H1 (cell line): Measurements from ENCODE around the gene CLEC19A. TPM values are rescaled to one million over a fixed set of nuclear protein-coding genes. Genes with fewer than 3 reads are reported as not detected.

ENCODE experiments used
- CTCF ChIA-PET: fragments of 300-600 bp; sonication (Branson Sonifier 250); formaldehyde crosslinking; loops from one replicate; lab custom pipeline; 2021; ENCODE audit not compliant: partially characterized antibody; lab: Charles Lee
- POLR2A ChIA-PET: fragments of 300-600 bp; sonication (Branson Sonifier 250); formaldehyde crosslinking; loops from one replicate; lab custom pipeline; 2021; ENCODE audit warnings: inconsistent platforms; ENCODE audit not compliant: partially characterized antibody; lab: Charles Lee
- DNase-seq, 2 experiments: peaks; one replicate each; pipeline versions ENCODE4 v3.0.0 to v3.0.0-alpha.2; 2010 to 2022; ENCODE audit warnings: low spot score in 2 of 2, low read depth in 1 of 2, mixed read lengths in 1 of 2
- FAIRE-seq: peaks from 2 replicates; lab custom pipeline; 2011; peaks lifted over from hg19 to GRCh38; lab: Jason Lieb, UNC
- H2AFZ ChIP-seq: 2 replicates; pipeline ENCODE4 v1.8.1; 2012; ENCODE audit warnings: low read length, inconsistent platforms
- H2AK5ac ChIP-seq: 2 replicates; pipeline ENCODE4 v1.6.1; 2013; ENCODE audit warnings: low read depth, low read length
- H2BK120ac ChIP-seq: replicated peaks from 2 replicates; pipeline ENCODE3; 2013; ENCODE audit warnings: low read depth, low read length, inconsistent platforms
- H2BK12ac ChIP-seq: 2 replicates; pipeline ENCODE4 v1.6.1; 2013; ENCODE audit warnings: low read depth, low read length
- H2BK15ac ChIP-seq: 2 replicates; pipeline ENCODE4 v1.6.1; 2013; ENCODE audit warnings: low read length
- H2BK20ac ChIP-seq: 2 replicates; pipeline ENCODE4 v1.6.1; 2013; ENCODE audit warnings: low read length
- H2BK5ac ChIP-seq: 2 replicates; pipeline ENCODE4 v1.6.1; 2013; ENCODE audit warnings: low read depth, low read length
- H3K14ac ChIP-seq: 2 replicates; pipeline ENCODE4 v1.6.1; 2013; ENCODE audit warnings: inconsistent platforms; ENCODE audit not compliant: insufficient read length
- H3K18ac ChIP-seq: 2 replicates; pipeline ENCODE4 v1.6.1; 2013; ENCODE audit warnings: low read length; ENCODE audit errors: extremely low read depth
- H3K23ac ChIP-seq: 2 replicates; pipeline ENCODE4 v1.6.1; 2013; ENCODE audit warnings: inconsistent platforms; ENCODE audit not compliant: insufficient read length
- H3K23me2 ChIP-seq: 2 replicates; pipeline ENCODE4 v1.6.1; 2013; ENCODE audit warnings: low read depth, low read length
- H3K27ac ChIP-seq: 2 replicates; pipeline ENCODE4 v1.6.1; 2011; ENCODE audit warnings: low read depth, low read length, inconsistent platforms
- H3K27me3 ChIP-seq, 4 experiments: replicated peaks in 1 of 4; 1 replicate in 1 of 4; 2 replicates in 3 of 4; pipeline versions ENCODE4 v1.6.1 to v1.8.1; 2011 to 2013; ENCODE audit warnings: low read length in 3 of 4, mild to moderate bottlenecking in 3 of 4, inconsistent platforms in 2 of 4, mixed read lengths in 2 of 4, moderate library complexity in 1 of 4; ENCODE audit not compliant: control insufficient read depth in 3 of 4, insufficient read depth in 3 of 4; ENCODE audit errors: extremely low read depth in 1 of 4
- H3K36me3 ChIP-seq, 4 experiments: 2 replicates each; pipeline versions ENCODE4 v1.6.1 to v1.8.1; 2011 to 2013; ENCODE audit warnings: mild to moderate bottlenecking in 4 of 4, low read length in 3 of 4, moderate library complexity in 2 of 4, control low read depth in 1 of 4, inconsistent platforms in 1 of 4; ENCODE audit not compliant: insufficient read depth in 4 of 4, control insufficient read depth in 2 of 4
- H3K4ac ChIP-seq: replicated peaks from 2 replicates; pipeline ENCODE3; 2013; ENCODE audit warnings: low read length, low read depth, mixed read lengths, inconsistent platforms; ENCODE audit not compliant: insufficient read length
- H3K4me1 ChIP-seq, 4 experiments: replicated peaks in 1 of 4; 1 replicate in 1 of 4; 2 replicates in 3 of 4; pipeline versions ENCODE4 v1.6.1 to v1.8.1; 2011 to 2013; ENCODE audit warnings: low read length in 3 of 4, inconsistent platforms in 2 of 4, mixed read lengths in 1 of 4; ENCODE audit not compliant: insufficient read depth in 4 of 4, control insufficient read depth in 3 of 4
- H3K4me2 ChIP-seq, 2 experiments: 2 replicates each; pipeline versions ENCODE4 v1.6.1 to v1.8.1; 2011 to 2013; ENCODE audit warnings: low read depth in 2 of 2, low read length in 2 of 2, control low read depth in 1 of 2, inconsistent platforms in 1 of 2, mild to moderate bottlenecking in 1 of 2; ENCODE audit not compliant: insufficient read depth in 1 of 2
- H3K4me3 ChIP-seq, 4 experiments: fragments of 200-600, 300-600 bp in 1 of 4; sonication (generic), shearing (Covaris generic), sonication (Bioruptor Twin) in 1 of 4; 2 replicates each; pipeline versions ENCODE4 v1.5.1 to v1.8.1; 2011 to 2016; ENCODE audit warnings: low read length in 4 of 4, low read depth in 3 of 4, control low read depth in 2 of 4, inconsistent platforms in 2 of 4, mild to moderate bottlenecking in 2 of 4, mixed read lengths in 1 of 4, moderate library complexity in 1 of 4; ENCODE audit not compliant: insufficient read depth in 2 of 4; ENCODE audit errors: extremely low read depth in 1 of 4
- H3K56ac ChIP-seq: replicated peaks from 2 replicates; pipeline ENCODE3; 2013; ENCODE audit warnings: low read depth, mild to moderate bottlenecking, mixed read lengths, low read length, inconsistent platforms; ENCODE audit not compliant: insufficient read length
- H3K79me1 ChIP-seq: 2 replicates; pipeline ENCODE4 v1.6.1; 2013; ENCODE audit warnings: low read depth, low read length, control low read depth
- H3K79me2 ChIP-seq, 2 experiments: 2 replicates each; pipeline versions ENCODE4 v1.6.1 to v1.8.1; 2012 to 2013; ENCODE audit warnings: low read length in 2 of 2, mild to moderate bottlenecking in 2 of 2, inconsistent platforms in 1 of 2; ENCODE audit not compliant: insufficient read depth in 2 of 2, control insufficient read depth in 1 of 2
- H3K9ac ChIP-seq, 4 experiments: replicated peaks in 1 of 4; 1 replicate in 1 of 4; 2 replicates in 3 of 4; pipeline versions ENCODE4 v1.6.1 to v1.8.1; 2011 to 2013; ENCODE audit warnings: low read depth in 3 of 4, low read length in 3 of 4, control low read depth in 2 of 4, mild to moderate bottlenecking in 2 of 4, moderate library complexity in 2 of 4, inconsistent platforms in 1 of 4; ENCODE audit errors: extremely low read depth in 1 of 4
- H3K9me3 ChIP-seq, 2 experiments: 2 replicates each; pipeline versions ENCODE4 v1.6.1 to v1.8.1; 2012 to 2013; ENCODE audit warnings: mild to moderate bottlenecking in 2 of 2, moderate library complexity in 2 of 2, control low read depth in 1 of 2, inconsistent platforms in 1 of 2, low read depth in 1 of 2, low read length in 1 of 2, mixed read lengths in 1 of 2; ENCODE audit not compliant: insufficient read depth in 2 of 2
- H4K20me1 ChIP-seq, 2 experiments: replicated peaks in 1 of 2; 2 replicates each; pipeline versions ENCODE3 to v1.8.1; 2011 to 2013; ENCODE audit warnings: inconsistent platforms in 2 of 2, low read length in 2 of 2, mild to moderate bottlenecking in 1 of 2; ENCODE audit not compliant: insufficient read depth in 2 of 2, control insufficient read depth in 1 of 2
- H4K5ac ChIP-seq: 2 replicates; pipeline ENCODE4 v1.6.1; 2013; ENCODE audit warnings: low read length, low read depth, mixed read lengths, inconsistent platforms; ENCODE audit not compliant: insufficient read length
- H4K8ac ChIP-seq: 2 replicates; pipeline ENCODE4 v1.8.0; 2013; ENCODE audit warnings: mild to moderate bottlenecking, moderate library complexity, low read length, inconsistent platforms; ENCODE audit not compliant: insufficient read depth; ENCODE audit errors: extremely low read depth
- H4K91ac ChIP-seq: replicated peaks from 2 replicates; pipeline ENCODE3; 2013; ENCODE audit warnings: low read length, mixed read lengths, inconsistent platforms; ENCODE audit not compliant: insufficient read length
- CHD1 ChIP-seq: IDR thresholded peaks from 2 replicates; pipeline ENCODE4 v1.6.1; 2012; ENCODE audit warnings: low read depth, low read length, improper control_type of control experiment
- CTBP2 ChIP-seq: IDR thresholded peaks from 2 replicates; pipeline ENCODE4 v1.7.0; 2011; ENCODE audit warnings: borderline replicate concordance, mild to moderate bottlenecking, moderate library complexity, mixed read lengths, low read length; ENCODE audit not compliant: insufficient read depth, insufficient read length
- EZH2 ChIP-seq: fragments of 200-600 bp; sonication (generic); IDR thresholded peaks from 2 replicates; pipeline ENCODE4 v1.7.1; 2012; ENCODE audit warnings: low read depth, mild to moderate bottlenecking, moderate library complexity, low read length, inconsistent platforms; ENCODE audit not compliant: severe bottlenecking
- HDAC6 ChIP-seq: IDR thresholded peaks from one replicate; pipeline ENCODE4 v1.7.1; 2012; ENCODE audit warnings: low read depth, mild to moderate bottlenecking, inconsistent platforms, low read length, moderate library complexity
- JUN ChIP-seq: IDR thresholded peaks from 2 replicates; pipeline ENCODE4 v1.6.1; 2011; ENCODE audit warnings: low read depth, mild to moderate bottlenecking, improper control_type of control experiment, low read length
- JUND ChIP-seq: IDR thresholded peaks from 2 replicates; pipeline ENCODE4 v1.6.1; 2011; ENCODE audit warnings: mild to moderate bottlenecking, improper control_type of control experiment, low read length
- MAFK ChIP-seq: IDR thresholded peaks from 2 replicates; pipeline ENCODE4 v1.6.1; 2012; ENCODE audit warnings: low read depth, mild to moderate bottlenecking, improper control_type of control experiment, low read length
- RNF2 ChIP-seq: fragments of 200-900, 300-1000 bp; sonication (generic); IDR thresholded peaks from 2 replicates; pipeline ENCODE4 v1.7.1; 2016; ENCODE audit warnings: borderline replicate concordance, low read depth, mild to moderate bottlenecking, antibody characterized with exemption, low read length; ENCODE audit not compliant: poor library complexity, severe bottlenecking; ENCODE audit errors: missing control alignments
- SIX5 ChIP-seq: IDR thresholded peaks from 2 replicates; pipeline ENCODE4 v1.6.1; 2011; ENCODE audit warnings: mild to moderate bottlenecking, low read depth, low read length
- SP1 ChIP-seq: IDR thresholded peaks from 2 replicates; pipeline ENCODE4 v1.6.1; 2011; ENCODE audit warnings: low read depth, low read length
- SUZ12 ChIP-seq: fragments of 200-600 bp; sonication (generic); IDR thresholded peaks from 2 replicates; pipeline ENCODE4 v1.6.1; 2012; ENCODE audit warnings: mild to moderate bottlenecking, inconsistent platforms, low read length, moderate library complexity, mixed read lengths
- ZNF274 ChIP-seq: IDR thresholded peaks from 2 replicates; pipeline ENCODE4 v1.7.0; 2012; ENCODE audit warnings: low read length, borderline replicate concordance; ENCODE audit errors: extremely low read depth
- WGBS, 2 experiments: shearing (Covaris generic) in 1 of 2; methylation state at CpG; one replicate each; pipeline versions ENCODE4 v1.1.6 to v1.1.7; 2013 to 2015; ENCODE audit warnings: low lambda C conversion rate in 2 of 2, mixed read lengths in 2 of 2, inconsistent platforms in 1 of 2, low coverage in 1 of 2, missing lambda C conversion rate in 1 of 2; ENCODE audit not compliant: insufficient replicate concordance in 2 of 2, insufficient coverage in 1 of 2, insufficient read length in 1 of 2; ENCODE audit errors: extremely low coverage in 1 of 2, missing lambda C conversion rate in 1 of 2; 5-methylcytosine and 5-hydroxymethylcytosine counted together
- polyA plus RNA-seq, 7 experiments: library from polyadenylated mRNA; depleted of rRNA in 3 of 7; stranded (reverse) in 5 of 7; unstranded in 2 of 7; fragments of >200 nt in 5 of 7; fragments of 200-250 nt in 2 of 7; gene quantifications; 1 replicate in 5 of 7; 2 replicates in 1 of 7; 4 replicates in 1 of 7; pipeline versions ENCODE4 v1.2.1 to v1.2.3, GENCODE V29; 2011 to 2013; ENCODE audit warnings: missing spikeins in 2 of 7, mixed read lengths in 2 of 7
- total RNA-seq: library from RNA; stranded (reverse); fragmentation: NEBNext Ultra II Directional; extraction: Animal tissue kit (Norgen Biotek cat#: 25700); gene quantifications from 2 replicates; pipeline ENCODE4 v1.2.1, GENCODE V29; 2021

Gene CLEC19A
- total and polyA plus RNA-seq, 2 of the 8 experiments (the other 6 are each of a cell fraction or from before 2014, with no cell fraction given), result 0.35 to 0.88 TPM

DNA sequence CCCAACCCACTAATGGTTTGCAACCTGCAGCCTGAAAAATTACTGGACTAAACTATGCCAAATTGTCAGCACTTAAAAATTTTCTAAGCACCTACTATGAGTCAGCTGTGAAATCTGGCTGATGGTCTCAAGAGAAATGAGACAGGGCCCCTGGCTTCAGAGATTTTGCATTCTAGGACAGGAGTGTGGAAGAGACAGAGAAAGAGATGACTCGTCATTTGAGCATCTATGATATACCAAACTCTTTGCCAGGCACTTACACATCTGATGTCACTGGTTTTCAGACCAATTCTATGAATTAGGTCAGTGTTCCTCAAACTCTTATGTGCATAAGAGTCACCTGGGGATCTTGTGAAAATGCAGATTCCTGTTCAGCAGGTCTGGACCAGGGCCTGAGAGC lies 44.4 kb downstream of the CLEC19A start:
- POLR2A ChIA-PET, result no interaction called here
- Histone ChIP-seq H3K14ac (no peak overlapping the region), H3K4me2 (no peak overlapping the region), H3K79me2 (no peaks in the 10 kb centered on the region), H3K23me2 (no peaks in the 10 kb centered on the region), H4K5ac (no peak overlapping the region), H2BK15ac (no peak overlapping the region), H3K36me3 (no peaks in the 10 kb centered on the region), H2BK120ac (no peak overlapping the region), H2BK12ac (0 out of 2 replicates have a peak overlapping the region, but pooled peaks have one; percentile 55), H3K4me3 (no peak overlapping the region), H4K20me1 (no peaks in the 10 kb centered on the region), H3K23ac (no peak overlapping the region), H2AK5ac (no peak overlapping the region), H2BK5ac (no peak overlapping the region), H3K27me3 (no peaks in the 10 kb centered on the region), H4K8ac (no peak overlapping the region), H3K79me1 (no peaks in the 10 kb centered on the region), H3K18ac (no peak overlapping the region), H2AFZ (no peak overlapping the region), H3K4ac (no peak overlapping the region), H3K4me1 (peaks cover 0 to 9% (median 3%) of the 10 kb centered on the region in 4 experiments; a peak in 3 of 7 replicates), H3K9ac (no peak overlapping the region), H3K9me3 (peaks cover 0 to 2% of the 10 kb centered on the region in 2 experiments; a peak in 2 of 4 replicates), H2BK20ac (no peak overlapping the region), H4K91ac (no peak overlapping the region), H3K27ac (no peak overlapping the region), H3K56ac (no peak overlapping the region)
- FAIRE-seq (no peak), DNase-seq (no peak)
- CTCF ChIA-PET, result no interaction called here
- WGBS, 2 experiments, result 100% methylated on average over 1 of the region's 1 CpG; no CpG with 5 or more reads in 1 of the 2 experiments
- TF ChIP-seq SUZ12 (no peak), SIX5 (no peak), JUND (no peak), EZH2 (no peak), RNF2 (no peak), SP1 (no peak), ZNF274 (no peak), HDAC6 (no peak), MAFK (no peak), CHD1 (no peak), CTBP2 (no peak), JUN (no peak)
